ENCODE data around the gene DCP2.

DCP2 gene

GRCh38 chr5:113047234-113047633 lies 70.6 kb downstream of the DCP2 start:
- no peak for DNase-seq

GRCh38 chr5:113047733-113048652 lies 71.4 kb downstream of the DCP2 start:
- no peaks in the 10 kb centered on the region for H3K27me3 Mint-ChIP-seq (ENCODE audit: low read depth, poor library complexity)
- peaks cover 9% of the 10 kb centered on the region for H3K4me1 Mint-ChIP-seq

More at GRCh38 chr5:113047234-113047633, 70.6 kb downstream of the DCP2 start:
- Mint-ChIP-seq H3K4me1 (peaks cover 9% of the 10 kb centered on the region), H3K27me3 (ENCODE audit: low read depth, poor library complexity) (no peaks in the 10 kb centered on the region), H3K9me3 (no peaks in the 10 kb centered on the region), H3K27ac (peak overlapping the region; percentile 37), H3K36me3 (ENCODE audit: low read depth) (peaks cover 25% of the 10 kb centered on the region), H3K4me3 (no peak overlapping the region)
- TF ChIP-seq, protein P1, sequence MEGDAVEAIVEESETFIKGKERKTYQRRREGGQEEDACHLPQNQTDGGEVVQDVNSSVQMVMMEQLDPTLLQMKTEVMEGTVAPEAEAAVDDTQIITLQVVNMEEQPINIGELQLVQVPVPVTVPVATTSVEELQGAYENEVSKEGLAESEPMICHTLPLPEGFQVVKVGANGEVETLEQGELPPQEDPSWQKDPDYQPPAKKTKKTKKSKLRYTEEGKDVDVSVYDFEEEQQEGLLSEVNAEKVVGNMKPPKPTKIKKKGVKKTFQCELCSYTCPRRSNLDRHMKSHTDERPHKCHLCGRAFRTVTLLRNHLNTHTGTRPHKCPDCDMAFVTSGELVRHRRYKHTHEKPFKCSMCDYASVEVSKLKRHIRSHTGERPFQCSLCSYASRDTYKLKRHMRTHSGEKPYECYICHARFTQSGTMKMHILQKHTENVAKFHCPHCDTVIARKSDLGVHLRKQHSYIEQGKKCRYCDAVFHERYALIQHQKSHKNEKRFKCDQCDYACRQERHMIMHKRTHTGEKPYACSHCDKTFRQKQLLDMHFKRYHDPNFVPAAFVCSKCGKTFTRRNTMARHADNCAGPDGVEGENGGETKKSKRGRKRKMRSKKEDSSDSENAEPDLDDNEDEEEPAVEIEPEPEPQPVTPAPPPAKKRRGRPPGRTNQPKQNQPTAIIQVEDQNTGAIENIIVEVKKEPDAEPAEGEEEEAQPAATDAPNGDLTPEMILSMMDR (IDR thresholded peaks at IDR 0.05), result no peak

DNA sequence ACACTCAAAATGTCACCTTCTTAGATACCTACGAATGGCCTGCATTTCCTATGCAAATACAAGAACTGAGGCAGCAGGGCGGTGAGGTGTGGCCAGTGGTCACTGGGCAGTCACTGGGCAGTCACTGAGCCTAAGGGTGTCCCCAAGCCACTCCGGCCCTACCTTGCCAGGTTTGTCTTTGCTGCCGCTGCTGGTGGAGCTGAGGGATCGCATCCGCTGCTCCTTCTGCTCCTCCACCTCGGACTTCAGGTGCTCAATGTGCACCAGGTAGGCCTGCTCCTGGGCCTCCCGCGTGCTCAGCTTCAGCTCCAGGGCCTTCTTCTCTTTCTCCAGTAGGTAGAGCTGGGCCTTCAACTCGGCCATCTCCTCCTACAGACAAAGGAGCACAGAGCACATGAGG lies 72.3 kb downstream of the DCP2 start:
- H3K36me3 Mint-ChIP-seq (ENCODE audit: low read depth), result peaks cover 34% of the 10 kb centered on the region
- no peak overlapping the region for H3K27ac Mint-ChIP-seq
- DNase-seq, result no peak
- H3K9me3 Mint-ChIP-seq, result no peaks in the 10 kb centered on the region
- TF ChIP-seq, protein P1 (IDR thresholded peaks at IDR 0.05), result no peak
- no peaks in the 10 kb centered on the region for H3K27me3 Mint-ChIP-seq (ENCODE audit: low read depth, poor library complexity)
- no peak overlapping the region for H3K4me3 Mint-ChIP-seq
- peaks cover 12% of the 10 kb centered on the region for H3K4me1 Mint-ChIP-seq

More at GRCh38 chr5:113047733-113048652, 71.4 kb downstream of the DCP2 start:
- no peak overlapping the region for H3K27ac Mint-ChIP-seq
- no peaks in the 10 kb centered on the region for H3K9me3 Mint-ChIP-seq
- peaks cover 30% of the 10 kb centered on the region for H3K36me3 Mint-ChIP-seq (ENCODE audit: low read depth)
- TF ChIP-seq, protein P1 (IDR thresholded peaks at IDR 0.05), result no peak
- no peak overlapping the region for H3K4me3 Mint-ChIP-seq
- no peak for DNase-seq

DNA sequence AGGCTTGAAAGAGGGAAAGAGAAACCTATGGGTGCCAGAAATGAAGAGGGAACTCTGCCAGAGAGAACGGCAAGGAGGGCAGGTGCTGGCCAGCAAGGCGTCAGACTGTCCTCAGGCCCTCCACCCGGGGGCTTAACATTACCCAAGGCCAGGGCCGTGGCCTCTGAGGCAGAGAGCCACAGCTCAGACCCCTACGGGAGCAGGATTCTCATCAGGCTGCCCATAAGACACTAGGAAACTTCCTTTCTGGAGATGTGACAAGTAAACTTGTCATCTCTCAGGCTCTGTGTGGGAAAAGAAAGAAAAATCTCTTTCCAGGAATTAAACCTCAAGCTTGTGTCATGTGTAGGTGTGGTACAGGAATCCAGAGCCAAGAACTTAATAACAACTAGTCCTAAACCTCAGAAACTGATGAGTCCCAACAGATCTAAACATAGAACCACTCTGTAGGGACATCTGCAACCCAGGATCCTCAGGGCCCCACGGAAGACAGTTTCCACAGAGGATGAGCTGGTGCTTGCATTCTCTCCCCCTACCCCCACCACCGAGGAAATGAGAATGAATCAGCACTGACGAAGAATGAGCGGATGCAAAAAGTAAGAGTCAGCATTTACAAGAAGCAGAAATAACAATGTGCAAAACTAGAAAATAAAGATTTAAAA lies 74.3 kb downstream of the DCP2 start:
- H3K4me3 Mint-ChIP-seq, result no peak overlapping the region
- H3K9me3 Mint-ChIP-seq, result no peaks in the 10 kb centered on the region
- H3K4me1 Mint-ChIP-seq, result peaks cover 14% of the 10 kb centered on the region
- peak overlapping the region; percentile 65 for H3K27ac Mint-ChIP-seq
- H3K27me3 Mint-ChIP-seq (ENCODE audit: low read depth, poor library complexity), result no peaks in the 10 kb centered on the region
- DNase-seq, result no peak
- TF ChIP-seq, protein P1 (IDR thresholded peaks at IDR 0.05), result no peak
- H3K36me3 Mint-ChIP-seq (ENCODE audit: low read depth), result peaks cover 26% of the 10 kb centered on the region

DNA sequence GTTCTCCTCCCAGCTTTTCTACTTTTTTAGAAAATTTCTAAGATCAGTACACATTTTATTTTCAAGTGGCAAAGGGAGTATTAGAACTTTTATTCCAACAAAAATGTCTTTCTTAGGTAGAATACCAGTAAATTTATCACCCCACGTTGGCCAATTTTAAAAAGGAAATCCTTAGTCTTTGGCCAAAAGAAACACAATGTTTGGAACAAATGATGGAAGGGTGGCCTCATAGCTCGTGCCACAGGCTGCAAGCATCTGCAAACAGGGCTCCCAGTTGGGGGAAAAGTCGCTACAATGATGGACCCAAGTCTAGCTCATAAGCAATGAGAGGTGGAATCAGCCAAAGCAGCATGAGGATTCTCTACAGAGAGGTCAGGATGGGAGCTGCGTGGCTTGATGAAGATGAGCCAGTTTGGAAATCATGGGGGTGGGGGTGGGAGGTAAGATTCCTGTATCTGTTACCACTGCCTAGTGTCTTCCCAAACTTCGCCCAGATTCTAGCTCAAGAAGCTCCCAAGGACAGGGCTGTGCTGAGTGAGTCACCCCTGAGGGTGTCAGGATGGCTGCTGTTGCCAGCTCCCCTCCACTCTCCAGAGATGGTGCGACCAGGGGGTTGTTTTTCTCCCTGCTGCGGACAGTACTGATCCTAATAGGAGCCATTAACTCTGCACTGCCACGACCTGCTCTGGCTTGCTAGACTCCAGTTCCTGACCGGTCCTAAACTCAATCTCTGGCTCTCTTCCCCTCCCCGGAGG lies 75.6 kb downstream of the DCP2 start:
- Mint-ChIP-seq H3K27me3 (ENCODE audit: low read depth, poor library complexity) (no peaks in the 10 kb centered on the region), H3K9me3 (no peaks in the 10 kb centered on the region), H3K36me3 (ENCODE audit: low read depth) (peaks cover 16% of the 10 kb centered on the region), H3K4me3 (no peak overlapping the region), H3K4me1 (peaks cover 17% of the 10 kb centered on the region), H3K27ac (no peak overlapping the region)
- TF ChIP-seq, protein P1 (IDR thresholded peaks at IDR 0.05), result no peak
- no peak for DNase-seq

Measured in nephron progenitor cell (in vitro differentiated cells).